Left cardiac atrium (tissue), 4 donors: ENCODE results near the gene WDR73. TPM values are rescaled to one million over a fixed set of nuclear protein-coding genes. Genes with fewer than 3 reads are reported as not detected.
"Not testable (repeated sequence)": the region's sequence is repeated elsewhere in the genome, so short reads cannot be mapped to it uniquely, and the experiment has no call there.

Source experiments
- ATAC-seq, 2 donors: fragments of 200-7000 bp; cut with Tn5 transposase; one replicate each; pipeline ENCODE4 v1.9.1; 2020; ENCODE audit warnings: mild to moderate bottlenecking in 2 of 2, moderate library complexity in 2 of 2
- DNase-seq: peaks from one replicate; pipeline ENCODE4 v3.0.0-alpha.2; 2020
- intact Hi-C, 2 donors: fragments of 100-400 bp; cut with DNase I; formaldehyde crosslinking; loops; one replicate each; pipeline versions ENCODE4 v1.14.1 to v1.15.1; 2022 to 2023
- long read RNA-seq: library from polyadenylated mRNA; unstranded; transcript quantifications from one replicate; pipeline ENCODE4 v2.0.0, GENCODE V29; 2021
- total RNA-seq, 2 donors: library from RNA; stranded (reverse); fragmentation: NEBNext Ultra II Directional; extraction: Animal tissue kit (Norgen Biotek cat#: 25700); gene quantifications; one replicate each; pipeline ENCODE4 v1.2.1, GENCODE V29; 2021
- donor health status: DM: no; HTN: yes; CAD: no.
- donor health status: DM: no; HTN: yes; CAD: no; lungs with severe emphysema.
- donor health status: DM: yes; HTN: yes; CAD: no.
- donor health status: Dilated cardiomyopathy.

WDR73 gene
- total RNA-seq, result 10 to 100 TPM; 13.0 to 14.7 TPM
- long read RNA-seq, full-length matches to known transcripts, result 25 of 45 reads
- long read RNA-seq, partial matches to known transcripts, result 1 of 45 reads
- long read RNA-seq, other reads (novel, unspliced or antisense), result 19 of 45 reads

DNA sequence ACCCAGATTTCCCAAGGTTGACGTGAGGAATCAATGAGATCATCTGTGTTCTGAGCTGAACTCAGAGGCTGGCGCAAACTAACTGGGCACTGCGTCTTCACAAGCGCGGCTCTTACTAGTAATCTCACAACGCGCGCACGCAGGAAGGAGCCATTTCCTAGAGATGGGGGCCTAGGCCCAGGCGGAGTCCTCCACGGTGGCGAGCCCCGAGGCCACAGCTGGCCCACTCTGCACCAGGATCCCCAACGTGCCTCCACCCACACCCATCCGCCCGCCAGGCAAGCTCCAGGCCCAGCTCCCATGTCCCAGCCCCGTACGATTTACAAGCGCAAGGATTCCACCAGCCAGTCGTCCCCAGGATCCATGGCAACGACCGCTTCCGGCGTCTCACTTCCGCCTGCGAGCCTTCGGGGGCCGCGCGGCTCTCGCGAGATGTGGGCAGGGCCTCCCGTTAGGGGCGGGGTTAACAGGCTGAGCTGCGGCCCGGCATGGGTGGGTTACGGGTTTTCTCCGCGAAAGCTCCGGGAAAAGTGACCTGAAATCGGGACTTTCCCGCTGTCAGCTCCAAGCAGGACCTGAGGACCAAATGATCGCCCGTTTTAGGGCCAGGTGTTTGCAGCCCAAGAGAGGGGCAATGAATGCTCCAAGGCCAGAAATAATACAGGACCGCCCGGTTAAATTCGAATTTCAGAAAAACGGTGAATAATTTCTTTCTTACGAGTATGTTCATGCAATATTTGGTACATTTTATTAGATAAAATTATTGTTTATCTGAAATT, at the start of gene WDR73:
WDR73 (minus strand) TSS at position 374 of the 779 bp plus-strand sequence; CDS start at position 365, 9 bp downstream.
- intact Hi-C loops, result loop anchor here (5.0 to 10.0 kb wide), 3 partner anchors 52 to 271 kb away; partner anchors contain the start of genes SEC11A (in 2 of the 2) and ZSCAN2 (in 1 of the 2)
- ATAC-seq, result peak; percentile 93
- peak; percentile 97 for DNase-seq

DNA sequence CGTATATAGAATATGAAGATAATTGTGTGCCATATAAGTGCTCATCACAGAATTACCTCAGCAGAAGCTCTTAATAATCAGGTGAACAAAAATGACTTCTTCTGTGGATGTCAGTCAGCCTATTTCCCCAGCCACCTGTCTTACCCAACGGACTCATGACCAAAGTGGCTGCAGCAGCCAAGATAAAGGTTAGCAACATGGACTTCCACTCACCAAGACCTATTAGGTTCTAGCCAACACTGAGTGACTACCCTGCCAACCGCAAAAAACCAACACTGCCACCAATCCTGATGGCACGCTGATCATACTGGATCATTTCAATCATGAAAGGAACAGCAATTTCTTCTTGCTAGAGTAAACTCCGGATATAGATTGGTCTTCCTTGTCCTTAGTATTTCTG, 49.7 kb upstream of the WDR73 start:
- intact Hi-C loops, result no loop called here
- no peak for DNase-seq
- no peak for ATAC-seq

DNA sequence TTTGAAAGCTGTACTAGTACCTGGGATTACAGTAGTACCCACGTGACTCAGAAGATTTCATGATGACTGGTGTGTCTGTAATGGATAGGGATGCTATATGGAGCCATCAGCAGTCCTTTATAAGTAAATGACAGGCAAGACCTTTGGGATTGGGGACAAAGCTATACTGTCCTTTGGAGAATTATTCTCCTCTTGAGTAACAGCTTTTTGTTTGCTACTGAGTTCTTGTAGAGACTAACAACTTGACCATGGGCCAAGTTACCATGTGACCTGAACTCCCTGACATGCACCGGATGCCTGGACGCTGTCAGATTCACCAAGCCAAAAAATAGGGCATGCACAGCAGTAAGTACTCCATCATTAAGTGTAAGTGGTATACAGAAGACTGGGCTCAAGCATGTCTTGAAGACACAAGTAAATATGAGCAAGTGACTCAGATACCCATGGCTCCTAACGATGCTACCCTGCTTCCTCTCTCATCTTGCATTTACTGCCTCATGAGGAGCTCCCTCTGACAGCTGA, 48.9 kb upstream of the WDR73 start:
- ATAC-seq, result peak; percentile 87
- DNase-seq, result peak; percentile 63
- intact Hi-C loops, result no loop called here

DNA sequence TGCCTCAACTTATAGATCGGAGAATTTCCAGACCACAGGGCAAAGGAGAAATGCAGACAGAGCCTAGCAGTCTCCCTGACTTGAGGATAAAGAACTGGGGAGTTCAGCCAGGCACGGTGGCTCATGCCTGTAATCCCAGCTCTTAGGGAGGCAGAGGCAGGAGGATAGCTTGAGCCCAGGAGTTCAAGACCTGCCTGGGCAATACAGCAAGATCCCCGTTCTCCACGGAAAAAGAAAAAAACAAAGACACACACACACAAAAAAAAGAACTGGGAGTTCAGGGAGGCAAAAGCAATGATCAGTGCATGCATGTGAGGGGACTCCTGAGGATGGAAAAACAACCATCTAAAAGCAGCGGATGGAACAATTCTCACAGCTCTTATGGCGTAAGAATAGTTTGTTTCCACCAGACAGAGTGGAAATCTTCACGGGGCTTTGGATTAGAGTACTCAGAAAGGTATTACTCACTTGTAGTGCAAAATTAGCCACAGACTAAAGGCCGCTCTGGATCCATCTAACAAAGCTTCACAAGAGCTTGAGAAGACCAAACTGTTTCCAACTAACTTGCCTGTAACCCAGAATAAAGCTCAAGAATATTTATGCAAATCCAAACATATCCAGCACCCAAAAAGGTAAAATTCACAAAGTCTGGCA, 45.6 kb upstream of the WDR73 start:
- ATAC-seq, result no peak
- intact Hi-C loops, result no loop called here
- no peak for DNase-seq

DNA sequence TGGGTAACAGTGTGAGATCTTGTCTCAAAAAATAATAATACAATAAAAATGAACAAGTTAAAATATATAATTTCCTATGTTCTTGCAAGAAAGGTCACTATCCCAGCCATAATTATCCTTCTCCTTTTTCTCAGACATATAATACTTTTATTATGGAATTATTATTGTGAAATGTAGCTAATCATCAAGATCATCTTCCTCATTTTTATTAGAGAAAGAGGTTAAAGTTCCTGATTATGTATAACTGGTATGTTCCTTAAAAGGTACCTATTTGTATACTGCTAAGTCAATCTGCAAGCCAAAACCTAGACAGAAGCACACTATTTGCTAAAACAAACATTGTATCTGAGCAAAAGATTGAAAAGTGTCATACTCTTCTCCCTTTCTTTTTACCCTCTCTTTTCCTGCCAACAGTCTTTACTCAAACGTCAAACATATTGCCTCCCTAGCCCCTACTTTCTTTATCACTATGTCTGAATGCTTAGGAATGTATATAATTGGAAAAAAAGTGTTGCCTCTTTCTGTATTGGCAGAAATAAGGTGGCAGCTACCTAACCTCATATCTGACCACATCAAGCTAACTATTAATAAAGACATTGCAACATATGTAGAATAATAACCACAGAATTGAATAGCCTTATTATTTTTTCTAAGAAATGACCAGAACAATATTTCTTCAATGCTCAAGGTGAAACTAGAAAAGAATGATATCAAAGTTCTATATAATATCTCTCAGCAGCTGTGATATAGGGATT, 43.3 kb upstream of the WDR73 start:
- DNase-seq (no peak), ATAC-seq (no peak)
- intact Hi-C loops, result no loop called here

DNA sequence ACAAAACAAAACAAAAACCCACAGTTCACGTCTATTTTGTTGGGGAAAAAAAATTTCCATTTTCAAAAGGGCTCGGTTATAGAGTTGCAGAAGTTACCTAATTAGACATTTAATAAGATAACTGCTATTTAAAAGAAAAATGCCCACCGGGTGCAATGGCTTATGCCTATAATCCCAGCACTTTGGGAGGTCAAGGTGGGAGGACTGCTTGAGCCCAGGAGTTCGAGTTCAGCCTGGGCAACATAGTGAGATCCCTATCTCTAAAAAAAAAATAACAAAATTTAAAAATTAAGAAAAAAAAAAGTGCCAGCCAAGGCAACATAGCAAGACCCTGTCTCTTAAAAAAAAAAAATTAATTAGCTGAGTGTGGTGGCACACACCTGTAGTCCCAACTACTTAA, 42.7 kb upstream of the WDR73 start:
- intact Hi-C loops, result no loop called here
- no peak for DNase-seq
- ATAC-seq, result no peak

DNA sequence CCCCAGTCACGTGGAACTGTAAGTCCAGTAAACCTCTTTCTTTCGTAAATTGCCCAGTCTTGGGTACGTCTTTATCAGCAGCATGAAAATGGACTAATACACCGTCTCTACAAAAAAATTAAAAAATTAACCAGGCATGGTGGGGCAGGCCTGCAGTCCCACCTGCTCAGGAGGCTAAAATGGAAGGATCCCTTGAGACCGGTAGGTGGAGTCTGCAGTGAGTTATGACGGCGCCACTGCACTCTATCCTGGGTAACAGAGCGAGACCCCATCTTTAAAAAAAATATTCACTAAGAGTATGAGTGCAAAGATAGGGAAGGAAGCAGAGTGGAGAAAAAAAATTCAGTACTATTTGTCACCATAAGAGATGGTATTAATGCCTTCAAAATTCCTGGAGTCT, 36.3 kb upstream of the WDR73 start:
- no peak for ATAC-seq
- intact Hi-C loops, result no loop called here
- no peak for DNase-seq

DNA sequence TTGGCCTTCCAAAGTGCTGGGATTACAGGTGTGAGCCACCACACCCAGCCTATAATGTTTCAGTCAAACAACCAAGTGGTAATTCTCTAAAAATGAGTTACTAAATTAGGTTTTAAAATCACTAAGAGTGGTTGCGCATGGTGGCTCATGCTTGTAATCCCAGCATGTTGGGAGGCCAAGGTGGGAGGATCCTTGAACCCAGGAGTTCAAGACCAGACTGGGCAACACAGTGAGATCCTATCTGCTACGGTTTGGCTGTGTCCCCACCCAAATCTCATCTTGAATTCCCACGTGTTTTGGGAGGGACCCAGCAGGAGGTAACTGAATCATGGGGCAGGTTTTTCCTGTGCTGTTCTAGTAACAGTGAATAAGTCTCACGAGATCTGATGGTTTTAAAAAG, 35.8 kb upstream of the WDR73 start:
- intact Hi-C loops, result no loop called here
- ATAC-seq (no peak), DNase-seq (no peak)

DNA sequence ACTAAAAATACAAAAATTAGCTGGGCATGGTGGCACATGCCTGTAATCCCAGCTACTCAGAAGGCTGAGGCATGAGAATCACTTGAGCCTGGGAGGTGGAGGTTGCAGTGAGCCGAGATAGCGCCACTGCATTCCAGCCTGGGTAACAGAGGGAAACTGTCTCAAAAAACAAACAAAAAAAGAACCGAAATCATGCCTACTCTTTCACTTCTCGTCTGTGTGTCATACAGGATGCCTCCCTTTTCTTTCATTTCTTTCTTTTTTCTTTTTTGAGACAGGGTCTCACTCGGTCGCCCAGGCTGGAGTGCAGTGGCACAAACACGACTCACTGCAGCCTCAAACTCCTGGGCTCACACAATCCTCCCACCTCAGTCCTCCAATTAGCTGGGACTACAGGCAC, 32.4 kb upstream of the WDR73 start:
- ATAC-seq, intact Hi-C loops, DNase-seq: not testable (repeated sequence)

DNA sequence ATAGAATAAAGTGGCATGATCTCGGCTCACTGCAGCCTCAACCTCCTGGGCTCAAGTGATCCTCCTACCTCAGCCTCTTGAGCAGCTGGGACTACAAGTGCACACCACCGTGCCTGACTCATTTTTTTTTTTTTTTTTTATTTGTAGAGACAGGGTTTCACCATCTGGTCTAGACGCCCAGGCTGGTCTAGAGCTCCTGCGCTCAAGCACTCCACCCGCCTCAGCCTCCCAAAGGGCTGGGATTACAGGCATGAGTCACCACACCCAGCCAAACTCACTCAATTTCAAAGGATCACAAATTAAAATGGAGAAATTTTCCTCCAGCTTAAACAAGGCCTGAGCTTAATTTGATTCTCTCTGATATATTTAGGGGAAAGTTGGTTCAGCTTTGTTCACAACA, 31.2 kb upstream of the WDR73 start:
- intact Hi-C loops, result no loop called here
- ATAC-seq (peak in 1 of 2 donors; percentile 93), DNase-seq (peak; percentile 60)

DNA sequence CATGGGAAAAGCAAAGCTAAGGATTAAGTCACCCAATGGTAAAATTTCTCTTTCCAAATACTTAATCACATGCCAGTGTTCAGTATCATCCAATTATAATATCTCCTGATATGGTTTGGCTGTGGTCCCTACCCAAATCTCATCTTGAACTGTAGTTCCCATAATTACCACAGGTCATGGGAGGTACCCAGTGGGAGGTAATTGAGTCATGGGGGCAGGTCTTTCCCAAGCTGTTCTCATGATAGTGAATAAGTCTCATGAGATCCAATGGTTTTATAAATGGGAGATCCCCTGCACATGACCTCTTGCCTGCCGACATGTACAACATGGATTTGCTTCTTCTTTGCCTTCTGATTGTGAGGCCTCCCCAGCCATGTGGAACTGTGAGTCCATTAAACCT, 30.0 kb upstream of the WDR73 start:
- intact Hi-C loops, result no loop called here
- ATAC-seq, result no peak
- DNase-seq, result no peak

DNA sequence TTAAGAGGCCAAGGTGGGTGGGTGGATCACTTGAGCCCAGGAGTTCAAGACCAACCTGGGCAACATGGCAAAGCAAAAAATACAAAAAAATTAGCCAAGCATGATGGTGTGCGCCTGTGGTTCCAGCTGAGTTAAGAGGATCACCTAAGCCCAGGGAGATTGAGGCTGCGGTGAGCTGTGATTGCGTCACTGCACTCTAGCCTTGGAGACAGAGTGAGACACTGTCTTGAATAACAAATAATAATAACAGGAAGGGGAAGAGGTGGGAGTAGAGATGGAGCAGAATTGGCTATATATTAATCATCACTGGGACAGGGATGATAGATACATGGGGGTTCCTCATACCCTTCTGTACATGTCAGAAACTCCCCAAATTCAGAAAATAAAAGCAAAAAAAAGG, 27.7 kb upstream of the WDR73 start:
- DNase-seq (no peak), ATAC-seq (no peak)
- intact Hi-C loops, result no loop called here

DNA sequence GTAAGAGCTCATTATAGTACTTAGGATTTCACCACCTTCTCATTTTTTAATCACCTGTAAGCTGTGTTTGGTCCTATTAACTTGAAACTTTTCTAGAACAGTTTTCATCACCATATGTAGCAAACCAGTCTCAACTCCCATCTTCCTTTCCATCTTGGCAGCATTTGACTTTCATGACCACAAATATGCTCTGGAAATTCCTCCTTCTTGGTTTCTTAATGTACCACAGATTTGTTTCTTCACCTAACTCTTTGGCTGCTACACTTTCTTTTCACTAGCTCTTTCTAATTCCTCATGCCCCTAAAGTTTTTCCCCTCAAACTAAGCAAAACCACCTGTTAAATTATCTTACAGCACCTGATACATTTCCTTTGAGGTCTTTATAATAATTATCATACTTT, 17.1 kb upstream of the WDR73 start:
- no peak for DNase-seq
- no peak for ATAC-seq
- intact Hi-C loops, result no loop called here

DNA sequence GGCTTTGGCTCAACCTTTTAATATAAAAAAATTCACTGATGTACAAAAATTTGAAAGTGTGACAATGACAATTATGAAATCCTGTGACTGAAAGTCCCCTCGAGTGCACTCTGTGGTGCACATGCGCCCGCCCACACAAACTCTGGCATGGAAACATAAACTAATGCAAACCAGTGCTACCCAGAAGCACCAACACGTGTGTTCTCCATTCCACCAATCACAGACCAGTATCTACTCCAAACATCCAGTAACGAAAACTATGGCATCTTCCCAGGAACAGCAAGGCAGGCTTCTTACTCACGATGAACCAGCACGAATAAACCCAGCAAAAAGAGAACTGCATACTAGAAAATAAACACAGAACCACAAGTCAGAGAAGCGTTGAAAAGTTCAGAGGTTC, 15.6 kb upstream of the WDR73 start:
- ATAC-seq (no peak), DNase-seq (no peak)
- intact Hi-C loops, result no loop called here

DNA sequence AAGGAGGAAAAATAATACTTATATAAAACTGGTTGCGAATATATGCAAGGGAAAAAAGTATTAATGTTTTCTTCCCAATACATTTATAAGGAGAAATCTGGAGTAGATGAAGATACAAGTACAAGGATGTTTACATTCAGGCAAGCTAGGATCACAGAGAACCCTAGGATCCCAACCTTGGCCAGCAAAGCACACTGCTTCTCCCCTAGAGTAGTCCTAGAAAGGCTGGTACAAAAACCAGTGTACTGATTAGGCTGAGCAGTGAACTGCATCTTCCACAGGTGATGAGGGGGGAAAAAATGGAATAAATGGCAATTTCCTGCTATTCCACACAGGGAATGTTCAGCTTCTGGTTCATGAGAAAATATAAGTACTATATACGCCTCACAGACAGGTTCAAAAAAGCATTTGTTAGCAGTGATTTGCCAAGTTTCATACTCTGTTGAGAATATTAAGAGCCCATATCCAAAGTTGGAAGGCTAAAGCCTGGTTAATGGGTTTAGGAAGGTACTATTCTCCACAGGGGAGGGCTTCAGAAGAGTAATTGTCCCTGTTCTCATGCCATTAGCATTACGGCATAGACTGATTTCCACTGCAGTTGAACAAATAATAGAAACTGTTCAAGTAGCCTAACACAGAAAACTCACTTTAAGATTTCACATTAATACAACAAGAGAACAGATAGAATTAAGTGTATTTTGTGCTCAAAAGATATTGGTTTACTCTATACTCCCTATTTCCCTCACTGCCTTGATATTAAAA, 14.3 kb upstream of the WDR73 start:
- no peak for ATAC-seq
- no peak for DNase-seq
- intact Hi-C loops, result no loop called here

DNA sequence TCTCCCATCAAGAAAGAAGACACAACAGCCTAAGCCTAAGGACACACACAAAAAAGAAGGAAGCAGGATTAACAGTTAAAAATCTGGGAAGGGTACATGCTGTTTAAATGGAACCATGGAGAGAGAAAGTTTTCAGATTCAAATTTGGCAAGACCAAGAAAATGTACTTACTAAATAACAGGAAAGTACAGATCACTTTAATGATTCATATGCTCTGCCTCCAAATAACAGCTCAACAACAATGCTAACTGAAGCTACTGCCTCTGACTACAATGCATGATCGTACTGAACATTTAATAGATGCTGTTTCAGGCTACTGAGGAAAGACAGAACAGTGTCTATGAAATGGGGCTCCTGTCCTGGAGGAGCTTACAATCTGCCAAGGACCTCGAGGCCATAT, 12.3 kb upstream of the WDR73 start:
- DNase-seq (no peak), ATAC-seq (no peak)
- intact Hi-C loops, result no loop called here

DNA sequence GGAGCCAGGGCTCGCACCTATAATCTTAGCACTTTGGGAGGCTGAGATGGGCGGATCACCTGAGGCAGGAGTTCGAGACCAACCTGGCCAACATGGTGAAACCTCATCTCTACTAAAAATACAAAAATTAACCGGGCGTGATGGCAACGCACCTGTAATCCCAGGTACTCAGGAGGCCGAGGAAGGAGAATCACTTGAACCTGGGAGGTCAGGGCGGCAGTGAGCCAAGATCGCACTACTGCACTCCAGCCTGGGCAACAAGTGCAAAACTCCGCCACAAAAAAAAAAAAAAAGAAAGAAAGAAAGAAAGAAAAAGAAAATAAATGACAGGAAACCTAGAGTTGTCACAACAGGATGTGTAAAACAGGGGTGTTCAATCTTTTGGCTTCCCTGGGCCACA, 6.9 kb upstream of the WDR73 start:
- intact Hi-C loops, result no loop called here
- DNase-seq, result no peak
- ATAC-seq, result no peak

DNA sequence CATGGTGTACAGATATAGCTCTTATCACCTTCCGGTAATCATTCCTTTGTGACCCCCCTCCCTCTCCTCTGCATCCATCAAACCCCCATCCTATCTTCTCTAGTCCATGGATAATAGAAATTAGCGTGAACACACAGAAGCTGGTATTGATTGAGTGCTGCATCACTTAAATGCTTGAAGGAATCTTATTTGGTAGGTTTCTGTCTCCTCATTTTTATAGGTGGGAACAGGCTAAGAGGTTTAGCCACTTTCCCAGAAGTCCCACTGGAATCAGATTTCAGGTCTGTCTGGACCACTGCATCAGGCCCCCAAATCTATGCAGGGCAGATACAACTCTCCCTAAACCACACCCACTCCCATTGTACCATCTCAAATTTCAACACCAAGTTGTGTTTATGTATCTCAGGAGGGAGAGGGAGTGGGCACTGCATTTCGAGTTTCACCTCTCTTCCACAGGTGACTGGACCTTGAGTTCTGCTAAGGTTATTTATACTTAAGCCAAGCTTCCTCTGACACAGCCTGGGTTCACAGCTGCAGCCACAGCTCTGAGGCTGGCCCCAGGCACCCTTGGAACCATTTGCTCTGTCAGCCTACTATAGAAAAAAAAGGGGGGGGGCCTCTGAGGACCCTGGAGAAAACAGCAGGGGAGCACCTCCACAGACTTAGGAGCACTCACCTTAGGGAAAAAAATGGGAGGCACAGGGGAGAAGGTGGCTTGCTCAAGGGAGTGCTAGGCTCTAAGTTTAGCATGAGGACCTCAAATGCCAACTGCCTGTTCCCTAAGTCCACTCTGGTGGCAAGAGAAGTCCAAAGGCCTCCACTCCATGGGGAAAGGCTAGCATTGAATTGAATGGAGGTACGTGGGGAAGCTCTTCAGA, 6.1 kb upstream of the WDR73 start:
- DNase-seq, result no peak
- ATAC-seq, result no peak
- intact Hi-C loops, result loop anchor here (5.0 to 10.0 kb wide), 3 partner anchors 55 to 265 kb away; partner anchors contain the start of genes SEC11A (in 2 of the 2) and ZSCAN2 (in 1 of the 2)
